ENCODE data around the gene ADGRL1.
A peak's percentile ranks its signal among the peaks of the same experiment; 100 is the strongest.
"Not testable (repeated sequence)": the region's sequence is repeated elsewhere in the genome, so short reads cannot be mapped to it uniquely, and the experiment has no call there.

Gene ADGRL1

DNA sequence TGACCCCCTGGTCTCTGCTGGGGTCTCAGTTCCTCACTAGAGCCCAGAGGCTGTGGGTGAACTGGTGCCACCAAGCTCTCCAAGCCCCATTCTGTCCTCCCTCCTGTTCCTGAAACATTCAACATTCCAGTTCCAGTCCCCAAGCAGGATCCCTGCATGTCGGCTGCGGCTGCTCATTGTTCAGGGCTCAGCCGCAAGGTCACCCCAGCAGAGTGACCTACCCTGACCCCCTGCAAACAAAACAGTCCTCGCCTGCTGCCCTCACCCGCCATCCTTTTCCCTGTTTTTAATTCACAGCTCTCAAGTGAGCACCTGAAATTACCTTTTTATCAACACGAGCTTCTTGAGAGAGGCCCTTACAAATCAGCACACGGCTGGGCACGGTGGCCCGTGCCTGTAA, 19.3 kb downstream of the ADGRL1 start:
- not testable (repeated sequence) for DNase-seq

DNA sequence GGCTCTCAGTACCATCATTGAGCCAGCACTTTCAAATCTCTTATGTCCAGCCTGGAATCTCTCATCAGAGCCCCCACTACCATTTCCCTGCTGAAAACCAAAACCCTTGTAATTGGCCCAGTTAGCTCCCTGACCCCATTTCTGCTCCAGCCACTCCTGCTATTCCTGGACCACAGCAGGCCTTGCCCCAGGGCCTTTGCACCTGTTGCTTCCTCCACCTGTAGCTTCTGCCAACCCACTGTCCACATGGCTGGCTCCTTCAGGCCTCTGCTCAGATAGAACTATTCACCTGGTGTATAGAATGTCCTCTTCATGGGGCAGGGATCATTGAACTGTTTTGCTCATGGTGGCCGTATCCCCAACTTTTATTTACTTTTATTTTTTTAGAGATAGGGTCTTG, 20.3 kb downstream of the ADGRL1 start:
- DNase-seq: not testable (repeated sequence)

DNA sequence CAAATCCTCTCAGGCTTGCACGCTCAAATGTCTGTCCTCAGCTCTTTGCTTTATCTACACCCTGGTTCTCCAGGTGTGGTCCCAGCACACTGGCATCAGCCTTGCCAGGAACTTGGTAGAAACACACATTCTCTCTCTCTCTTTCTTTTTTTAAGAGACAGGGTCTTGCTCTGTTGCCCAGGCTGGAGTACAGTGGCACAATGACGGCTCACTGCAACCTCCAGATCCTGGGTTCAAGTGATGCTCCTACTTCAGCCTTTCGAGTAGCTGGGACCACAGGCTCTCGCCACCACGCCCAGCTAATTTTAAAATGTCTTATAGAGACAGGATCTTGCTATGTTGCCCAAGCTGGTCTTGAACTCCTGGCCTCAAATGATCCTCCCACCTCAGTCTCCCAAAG, 20.8 kb downstream of the ADGRL1 start:
- no peak for DNase-seq

DNA sequence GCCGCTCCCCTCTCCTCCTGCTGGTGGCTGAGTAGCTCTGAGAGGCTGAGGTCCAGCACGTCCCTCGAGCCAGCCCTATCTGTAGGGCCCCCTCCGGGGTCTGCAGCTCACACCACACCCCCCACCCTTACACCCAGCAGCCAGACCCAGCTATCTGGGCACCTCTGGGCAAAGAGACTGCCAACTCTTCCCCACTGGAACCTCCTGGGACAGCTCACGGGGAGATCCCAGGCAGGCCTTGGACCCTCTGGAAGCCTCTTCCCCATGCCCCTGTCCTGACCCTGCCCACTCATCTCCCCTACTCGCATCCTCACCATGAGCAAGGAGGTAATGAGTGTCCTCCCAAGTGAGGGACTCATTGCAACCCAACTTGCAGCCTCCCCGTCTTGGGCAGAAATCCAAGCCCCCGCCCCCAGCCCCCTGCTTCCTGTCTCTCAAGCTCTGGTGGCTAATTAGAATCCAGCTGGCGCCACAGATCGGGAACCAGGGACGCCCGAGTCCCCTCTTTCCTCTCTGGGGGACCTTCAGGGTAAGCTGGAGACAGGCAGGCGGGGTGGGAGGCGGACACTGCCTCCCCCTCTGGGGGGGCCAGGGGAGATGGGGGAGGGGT, 22.1 kb downstream of the ADGRL1 start:
- DNase-seq: no peak

DNA sequence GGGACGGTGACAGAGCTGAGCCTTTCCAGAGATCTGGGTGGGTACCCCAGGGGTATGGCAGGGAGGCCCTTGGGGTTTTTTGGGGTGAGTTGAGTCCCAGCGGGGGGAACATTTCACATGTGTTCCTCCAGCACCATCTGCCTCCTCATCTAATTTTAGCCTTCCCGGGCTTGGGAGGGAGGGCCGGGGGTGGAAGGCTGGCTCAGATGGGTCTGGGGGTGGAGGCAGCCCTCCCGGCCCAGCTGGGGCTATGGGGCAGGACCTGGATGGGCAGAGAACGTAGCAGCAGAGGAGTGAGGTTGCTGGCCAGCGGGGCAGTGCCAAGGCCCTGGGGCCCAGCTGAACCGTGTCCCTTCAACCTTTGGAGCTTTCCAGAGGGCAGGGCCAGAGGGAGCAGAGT, 23.5 kb downstream of the ADGRL1 start:
- no peak for DNase-seq

DNA sequence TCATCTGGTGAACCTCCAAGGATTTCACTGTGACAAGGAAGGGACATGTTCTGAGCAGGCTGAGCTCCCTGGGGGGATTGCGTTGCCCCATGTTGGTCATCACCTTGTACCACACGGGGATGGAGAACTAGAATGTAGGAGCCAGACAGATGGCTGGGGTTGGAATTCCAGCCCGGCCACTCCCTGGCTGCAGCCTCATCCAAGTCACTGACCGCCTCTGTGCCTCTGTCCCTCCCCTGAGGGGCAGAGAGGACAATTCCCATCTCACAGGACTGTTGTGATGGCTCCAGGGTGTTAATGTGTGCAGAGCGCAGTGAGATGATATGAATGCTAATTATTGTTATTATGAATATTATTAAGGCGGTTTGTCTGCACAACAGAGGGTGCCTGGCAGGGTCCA, 24.1 kb downstream of the ADGRL1 start:
- no peak for DNase-seq

DNA sequence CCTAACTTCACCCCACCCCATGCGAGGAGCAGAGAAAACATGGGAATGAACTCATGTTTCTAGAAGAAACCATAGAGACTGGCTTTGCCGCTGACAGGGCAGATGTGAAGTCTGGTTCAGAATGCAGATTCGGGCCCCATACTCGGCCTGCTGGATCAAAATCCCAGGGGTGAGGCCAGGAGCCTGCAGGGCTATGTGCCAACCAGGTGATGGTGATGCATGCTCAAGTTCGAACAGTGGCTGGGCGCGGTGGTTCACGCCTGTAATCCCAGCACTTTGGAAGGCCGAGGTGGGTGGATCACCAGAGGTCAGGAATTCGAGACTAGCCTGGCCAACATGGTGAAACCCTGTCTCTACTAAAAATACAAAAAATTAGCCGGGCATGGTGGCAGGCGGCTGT, 24.8 kb downstream of the ADGRL1 start:
- DNase-seq: not testable (repeated sequence)

DNA sequence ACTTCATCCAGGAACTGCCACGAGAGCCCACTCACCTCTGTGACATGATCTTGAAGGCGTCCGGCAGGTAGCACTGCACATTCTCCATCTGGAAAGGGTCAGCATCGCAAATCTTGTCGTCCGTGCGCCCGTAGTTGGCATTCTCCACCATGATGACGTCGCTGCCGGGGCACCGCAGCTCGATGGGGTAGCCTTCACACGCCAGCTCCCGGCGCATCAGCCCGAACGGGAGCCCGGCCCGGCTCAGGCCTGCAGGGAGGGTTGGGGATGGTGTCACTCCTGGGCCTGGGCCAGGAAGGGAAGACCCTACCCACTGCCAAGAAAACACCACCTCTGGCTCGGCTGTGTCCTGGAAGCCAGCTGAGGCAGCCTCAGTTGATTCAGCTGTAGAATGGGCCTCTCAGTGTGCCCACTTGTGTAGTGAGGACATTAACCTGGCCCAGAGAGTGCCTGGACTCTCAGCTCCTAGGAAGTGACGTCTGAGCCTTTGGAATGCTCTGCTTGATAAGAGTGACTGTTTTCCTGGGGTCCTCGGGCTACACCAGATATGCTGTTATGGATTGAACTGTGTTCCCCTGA, 28.4 kb downstream of the ADGRL1 start:
- no peak for DNase-seq

DNA sequence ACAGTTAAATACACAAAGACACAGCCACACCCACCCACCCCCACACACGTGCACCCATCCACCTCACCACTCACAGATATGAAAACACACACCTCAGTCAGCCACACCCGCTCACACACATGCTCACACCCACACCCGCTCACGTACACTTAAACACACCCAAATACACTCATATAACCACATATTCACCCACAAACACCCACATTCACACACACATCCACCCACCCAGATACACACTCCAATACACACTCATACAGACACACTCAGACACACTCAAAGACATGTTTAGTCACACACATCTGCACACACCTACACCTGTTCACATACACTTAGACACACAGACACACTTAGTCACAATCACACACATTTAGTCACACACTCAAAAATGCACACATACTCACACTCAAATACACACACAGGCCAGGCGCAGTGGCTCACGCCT, 30.6 kb downstream of the ADGRL1 start:
- DNase-seq: no peak

DNA sequence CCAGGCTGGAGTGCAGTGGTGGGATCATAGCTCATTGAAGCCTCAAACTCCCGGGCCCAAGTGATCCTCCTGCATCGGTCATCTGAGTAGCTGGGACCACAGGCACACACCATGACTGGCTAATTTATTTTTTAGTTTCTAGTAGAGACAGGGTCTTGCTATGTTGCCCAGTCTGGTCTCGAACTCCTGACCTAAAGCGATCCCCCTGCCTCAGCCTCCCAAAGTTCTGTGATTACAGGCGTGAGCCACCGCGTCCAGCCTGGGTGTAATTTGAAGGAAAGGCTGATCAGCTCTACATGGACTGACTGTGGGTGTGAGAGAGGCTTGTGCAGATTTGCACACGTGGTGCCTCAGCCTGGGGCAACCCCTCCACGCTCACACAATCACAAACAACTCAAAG, 31.1 kb downstream of the ADGRL1 start:
- no peak for DNase-seq

DNA sequence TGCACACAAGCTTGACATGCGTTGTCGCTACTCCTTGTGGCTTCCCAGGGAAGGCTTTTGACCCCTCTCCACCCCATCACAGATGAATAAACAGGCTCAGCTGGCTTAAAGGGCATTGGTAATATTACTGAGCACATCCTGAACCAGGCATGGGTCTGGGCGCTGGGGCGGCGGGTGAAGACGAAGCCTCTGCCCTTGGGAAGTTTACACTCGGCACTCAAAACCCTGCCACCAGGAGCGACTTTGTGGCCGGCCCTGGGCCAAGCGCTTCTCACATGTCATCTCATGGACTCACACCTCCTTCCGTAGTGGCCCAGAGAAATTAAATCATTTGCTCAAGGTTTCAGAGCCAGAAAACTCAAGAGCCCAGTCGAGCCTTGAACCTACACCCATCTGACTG, 37.0 kb downstream of the ADGRL1 start:
- DNase-seq: no peak

DNA sequence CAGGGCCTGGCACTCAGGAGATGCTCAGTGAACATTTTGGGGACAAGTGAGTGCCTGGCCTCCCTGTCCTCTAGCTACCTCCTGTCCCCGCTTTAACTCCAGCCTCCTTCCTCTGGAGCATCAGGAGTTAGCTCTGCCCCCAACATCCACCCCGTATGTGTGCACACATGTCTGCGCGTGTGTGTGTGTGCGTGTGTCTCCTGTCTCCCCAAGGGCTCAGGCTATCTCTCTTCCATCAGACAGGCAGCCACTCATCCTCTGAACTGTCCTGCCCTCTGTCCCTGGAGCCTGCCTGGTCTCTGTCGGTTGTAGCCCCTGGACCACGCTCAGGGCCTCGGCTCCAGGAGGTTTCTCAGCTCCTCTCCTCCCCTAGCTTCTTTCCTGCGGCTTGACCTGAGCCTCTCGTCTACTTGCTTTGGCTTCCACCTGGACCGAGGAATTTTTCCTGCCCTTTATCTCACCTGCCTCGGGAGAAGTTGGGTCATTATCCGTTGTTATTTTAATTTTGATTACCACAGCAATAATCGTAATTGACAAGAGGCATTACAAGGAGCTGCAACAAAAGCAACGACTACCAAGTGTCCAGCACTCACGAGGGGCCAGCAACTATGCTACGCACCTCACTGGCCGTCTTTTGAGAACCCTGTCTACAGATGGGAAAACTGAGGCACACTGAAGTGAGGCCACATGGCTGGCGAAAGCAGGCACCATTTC, 37.6 kb downstream of the ADGRL1 start:
- DNase-seq: no peak

DNA sequence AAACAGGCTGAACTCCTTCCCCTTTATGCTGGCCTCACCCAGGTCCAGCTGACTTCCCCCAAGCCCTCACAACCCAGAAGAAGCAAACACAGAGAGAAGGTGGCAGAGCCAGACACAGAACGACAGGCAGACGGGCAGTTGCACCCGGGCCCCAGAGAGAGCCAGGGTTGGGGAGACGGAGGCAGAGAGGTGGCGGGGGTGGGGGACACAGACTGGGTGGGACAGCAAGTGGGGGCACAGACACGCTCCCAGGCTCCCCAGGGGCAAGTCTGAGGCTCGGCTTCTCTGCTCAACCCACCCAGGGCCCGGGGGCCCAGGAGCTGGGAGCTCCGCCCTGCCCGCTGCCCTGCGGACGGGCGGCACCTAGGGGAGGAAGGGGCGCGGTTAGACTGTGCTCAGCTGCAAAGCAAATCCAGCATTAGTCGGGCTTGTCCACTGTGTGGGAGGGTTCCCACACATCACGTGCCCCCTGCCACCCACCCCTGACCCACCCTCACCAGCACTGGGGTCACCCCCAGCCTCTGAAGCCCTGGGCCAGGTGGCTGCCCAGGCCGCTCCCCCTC, 38.3 kb downstream of the ADGRL1 start:
- DNase-seq: peak; percentile 39

DNA sequence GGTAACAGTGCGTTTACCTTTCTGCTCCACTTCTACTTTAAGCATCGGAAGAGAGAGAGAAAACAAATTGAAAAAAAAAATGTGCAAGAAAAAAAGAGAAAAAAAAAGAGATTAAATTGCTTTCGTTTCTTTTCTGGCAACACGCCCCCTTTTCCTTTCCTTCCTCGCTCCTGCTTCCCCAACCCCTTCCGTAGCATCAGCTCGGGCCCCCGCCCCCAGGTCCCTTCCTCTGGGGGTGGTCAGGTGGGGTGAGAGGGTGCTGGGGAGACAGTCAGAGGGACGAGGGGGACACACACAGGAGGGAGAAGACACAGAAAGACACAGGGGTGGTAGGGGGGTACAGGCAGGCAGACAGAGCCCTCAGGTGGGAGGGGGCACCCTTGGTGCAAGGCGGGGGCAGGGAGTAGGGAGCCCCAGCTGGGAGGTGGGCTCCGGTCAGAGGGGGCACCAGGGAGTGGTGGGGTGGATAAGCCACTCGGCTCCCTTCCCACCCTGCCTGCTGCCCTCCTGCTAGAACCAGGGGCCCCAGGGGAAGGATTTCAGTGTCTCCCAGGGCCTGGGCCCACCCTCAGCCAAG, 38.9 kb downstream of the ADGRL1 start:
- peak; percentile 23 for DNase-seq

DNA sequence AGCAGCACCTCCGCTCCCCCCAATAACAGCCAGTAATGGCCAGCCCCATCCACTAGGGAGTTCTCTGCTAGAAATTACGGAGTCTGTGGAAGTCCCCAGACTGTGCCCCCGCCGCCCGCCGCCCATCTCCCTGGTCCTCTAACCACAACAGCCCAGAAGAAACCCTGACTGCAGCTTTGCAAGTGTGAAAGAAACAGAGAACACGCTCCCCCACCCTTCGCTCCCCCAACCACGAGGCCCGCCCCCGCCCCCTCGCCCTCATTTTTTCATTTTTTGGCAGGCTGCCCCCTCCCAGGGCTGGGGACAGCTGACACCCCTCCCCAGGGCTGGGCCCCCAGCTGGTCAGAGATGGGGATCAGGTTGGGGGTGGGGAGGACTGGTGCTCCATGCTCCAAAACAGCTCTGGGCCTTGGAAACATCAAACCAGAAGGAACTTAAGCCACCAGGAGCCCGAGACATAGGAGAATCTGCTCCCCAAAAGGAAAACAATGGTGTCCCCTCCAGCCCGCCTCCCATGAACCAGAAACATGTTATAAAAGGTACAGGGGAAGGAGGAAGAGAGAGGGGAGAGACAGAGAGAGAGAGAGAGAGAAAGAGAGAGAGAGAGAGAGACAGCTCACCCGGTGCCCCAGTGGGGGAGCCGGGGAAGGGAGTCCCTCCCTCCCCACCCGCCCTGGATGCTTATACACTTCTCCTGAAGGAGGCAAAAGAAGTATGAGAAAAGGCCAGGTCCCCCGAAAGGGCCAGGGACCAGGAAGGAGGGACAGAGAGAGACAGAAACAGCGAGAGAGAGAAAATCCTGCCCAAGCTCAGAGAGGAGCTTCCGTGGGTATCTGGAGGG, 39.8 kb downstream of the ADGRL1 start:
- DNase-seq: peak; percentile 48

DNA sequence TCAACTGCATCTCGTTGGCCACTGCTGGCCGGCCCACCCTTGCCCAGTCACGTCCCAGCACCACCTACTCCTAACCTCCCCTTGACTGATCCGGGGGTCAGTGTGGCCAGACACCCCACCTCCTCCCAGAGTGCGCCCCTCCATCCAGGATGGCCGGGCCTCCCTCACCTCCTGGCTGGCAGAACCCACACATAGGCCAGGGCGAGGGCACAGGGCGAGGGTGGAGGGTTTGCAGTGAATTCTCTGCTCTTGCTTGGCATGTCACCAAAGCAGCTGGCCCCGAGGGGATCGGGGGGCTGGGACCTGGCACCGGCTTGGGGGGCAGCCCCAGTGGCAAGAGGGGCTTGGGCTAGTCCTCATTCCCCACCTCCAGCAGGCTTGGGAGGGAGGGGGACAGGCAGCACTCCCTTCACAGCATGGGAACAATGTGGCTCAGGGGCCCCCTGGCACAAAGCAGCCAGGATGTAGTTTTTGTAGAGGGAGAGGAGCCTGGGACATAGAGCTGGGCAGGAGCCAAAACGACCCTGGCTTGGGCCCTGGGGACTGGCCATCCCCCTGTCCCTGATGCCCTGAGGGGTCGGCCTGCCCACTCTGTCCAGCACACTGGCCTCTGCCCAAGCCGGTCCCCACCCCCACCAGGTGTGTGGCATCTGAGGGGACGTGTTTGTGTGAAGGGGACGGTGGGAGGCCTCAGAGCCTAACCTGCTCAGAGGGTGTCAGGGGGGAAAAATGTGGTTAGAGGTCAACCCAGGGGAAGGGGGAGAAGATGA, 41.1 kb downstream of the ADGRL1 start:
- no peak for DNase-seq

DNA sequence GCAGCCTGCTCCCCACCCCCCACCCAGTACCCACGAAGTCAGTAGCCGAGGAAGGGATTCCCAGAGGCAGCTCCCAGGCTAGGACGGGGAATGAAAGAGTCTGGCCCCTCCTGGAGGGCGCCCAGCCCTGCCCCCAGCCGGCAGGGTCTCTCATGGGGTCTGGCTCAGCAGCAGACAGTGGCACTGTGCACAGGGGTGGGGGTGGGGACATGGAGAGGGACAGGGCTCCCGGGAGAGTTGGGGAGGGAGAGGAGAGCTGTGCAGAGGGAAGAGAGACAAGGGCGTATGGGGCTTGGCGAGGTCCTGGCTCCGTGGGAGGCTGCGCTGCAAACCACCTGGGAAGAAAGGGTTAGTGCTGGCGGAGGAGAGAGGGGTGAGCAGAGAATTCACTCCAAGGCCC, 41.9 kb downstream of the ADGRL1 start:
- DNase-seq: no peak

DNA sequence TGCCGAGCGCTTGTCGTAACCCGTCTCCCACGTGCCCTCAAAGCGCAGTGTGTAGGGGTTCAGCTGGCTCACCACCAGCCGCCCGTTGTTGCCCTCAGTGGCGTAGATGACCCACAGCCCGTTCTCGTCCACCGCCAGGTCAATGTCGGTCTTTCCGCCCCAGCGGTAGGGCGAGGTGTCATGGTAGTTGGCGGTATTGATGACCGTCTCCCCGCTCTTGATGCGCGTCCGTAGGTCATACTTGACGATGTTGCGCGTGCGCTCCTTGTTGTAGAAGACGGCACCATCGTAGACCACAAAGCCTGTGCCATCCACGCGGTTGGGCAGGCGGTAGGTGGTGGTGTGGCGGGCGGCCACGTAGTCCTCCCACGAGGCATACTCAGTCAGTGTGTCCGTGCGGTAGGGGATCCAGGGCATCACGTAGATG, 43.1 kb downstream of the ADGRL1 start:
- no peak for DNase-seq

DNA sequence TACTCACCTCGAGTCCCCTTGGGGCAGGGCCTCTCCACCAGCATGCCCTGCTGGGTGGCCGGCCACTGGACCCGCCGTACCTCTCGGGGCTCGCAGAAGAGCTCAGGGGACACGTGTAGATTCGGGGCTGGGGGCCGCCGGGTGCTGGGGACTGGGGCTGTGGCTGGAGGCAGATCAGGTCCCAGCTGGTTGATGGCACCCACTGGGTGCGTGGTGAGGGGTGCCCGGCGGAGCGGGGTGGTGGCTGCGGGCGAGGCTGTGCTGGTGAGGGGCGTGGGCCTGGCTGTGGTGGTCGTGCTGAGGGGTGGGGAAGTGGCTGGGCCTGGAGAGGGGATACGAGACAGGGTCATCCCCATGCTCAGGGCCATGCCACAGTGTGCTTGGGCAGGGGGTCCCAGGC, 44.7 kb downstream of the ADGRL1 start:
- no peak for DNase-seq

DNA sequence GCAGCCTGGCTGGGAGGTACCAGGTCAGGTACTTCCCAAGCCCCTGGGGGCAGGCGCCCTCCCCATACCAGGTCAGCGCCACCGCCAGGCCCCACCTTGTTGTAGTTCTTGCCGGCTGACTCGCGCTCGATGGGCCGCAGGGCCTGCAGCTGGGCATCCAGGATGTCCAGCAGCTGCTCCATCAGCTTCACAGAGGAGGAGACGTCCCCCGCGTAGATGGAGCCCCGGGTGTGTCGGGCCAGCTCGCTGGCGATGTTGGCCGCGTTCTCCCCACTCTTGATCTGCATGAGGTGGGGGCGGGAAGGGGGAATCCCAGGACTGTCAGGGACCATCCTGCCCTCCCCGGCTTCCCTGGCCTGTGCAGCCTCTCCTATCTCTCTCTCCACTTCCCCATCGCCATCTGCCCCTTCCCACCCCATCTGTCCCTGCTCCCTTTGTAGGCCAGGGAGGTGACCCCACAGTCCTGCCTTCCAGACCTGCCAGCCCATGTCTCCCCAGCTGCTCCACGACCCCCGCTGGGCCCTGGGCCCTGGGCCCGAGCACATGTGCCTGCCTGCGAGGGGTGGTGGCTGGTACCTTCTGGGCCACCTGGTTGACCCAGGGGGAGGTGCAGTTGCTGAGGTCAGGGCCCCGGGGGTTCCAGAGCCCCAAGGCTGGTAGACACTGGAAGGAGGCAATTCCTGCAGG, 45.8 kb downstream of the ADGRL1 start:
- no peak for DNase-seq

DNA sequence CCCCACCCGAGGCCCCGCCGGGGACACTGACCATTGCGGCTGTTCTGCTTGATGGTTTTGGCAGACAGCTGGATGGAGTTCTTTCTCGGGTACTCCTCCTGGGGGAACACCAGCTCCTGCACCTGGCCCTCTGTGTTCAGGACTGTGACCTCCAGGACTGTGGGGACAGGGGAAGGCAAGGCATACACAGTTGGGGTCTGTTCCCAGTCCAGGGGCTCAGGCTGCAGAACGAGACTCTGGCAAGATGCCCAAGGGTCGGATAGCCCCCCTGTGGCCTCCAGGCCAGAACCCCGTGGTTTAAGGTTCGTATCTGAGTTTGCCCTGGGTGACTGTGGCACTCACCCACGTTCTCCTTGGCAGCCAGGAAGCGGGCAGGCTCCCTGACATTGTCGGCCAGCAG, 46.9 kb downstream of the ADGRL1 start:
- no peak for DNase-seq

Data from CD4-positive, alpha-beta T cell treated with Interleukin-12 subunit alpha and Interleukin-12 subunit beta, for 1 hour (primary cell).